HG03066 (cell line): Measurements from ENCODE around the gene MPIG6B.
"Not testable (repeated sequence)": the region's sequence is repeated elsewhere in the genome, so short reads cannot be mapped to it uniquely, and the experiment has no call there.

Experiments used
- ATAC-seq: cut with Tn5 transposase; IDR thresholded peaks from one replicate; pipeline ENCODE4 v1.9.1; 2021; ENCODE audit warnings: low read depth; ENCODE audit not compliant: unreplicated experiment

The MPIG6B gene

DNA sequence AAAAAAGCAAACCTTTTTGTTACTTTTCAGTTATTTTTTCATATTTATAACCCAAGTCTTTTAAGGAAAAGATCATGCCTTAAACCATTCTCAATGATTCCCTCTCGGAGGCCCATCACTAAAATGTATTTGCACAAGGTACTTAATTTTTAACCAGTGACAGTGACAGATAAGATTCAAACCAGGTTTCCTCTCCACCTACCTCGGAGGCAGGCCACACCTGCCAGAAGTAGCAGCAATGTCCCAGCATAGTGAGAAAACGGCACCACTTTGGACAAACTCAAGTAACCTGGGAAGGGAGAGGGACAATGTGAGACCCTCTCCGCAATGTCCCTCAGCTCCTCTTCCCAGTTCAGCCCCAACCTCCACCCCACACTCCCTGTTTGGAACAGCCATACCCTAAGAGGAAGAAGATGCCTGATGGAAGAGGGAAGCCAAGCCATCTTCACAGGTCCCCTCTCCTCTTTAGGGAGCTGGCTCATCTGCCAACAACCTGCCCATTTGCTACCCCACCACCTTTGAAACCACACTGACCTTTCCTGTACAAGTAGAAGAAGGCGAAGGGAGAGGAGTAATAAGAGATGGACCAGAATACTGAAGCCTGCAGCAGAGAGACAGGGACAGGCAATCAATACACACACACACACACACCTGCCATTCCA, 22.3 kb upstream of the MPIG6B start:
- no peak for ATAC-seq

- no peak for ATAC-seq
Observed at GRCh38 chr6:31701666-31702404, 21.3 kb upstream of the MPIG6B start.

DNA sequence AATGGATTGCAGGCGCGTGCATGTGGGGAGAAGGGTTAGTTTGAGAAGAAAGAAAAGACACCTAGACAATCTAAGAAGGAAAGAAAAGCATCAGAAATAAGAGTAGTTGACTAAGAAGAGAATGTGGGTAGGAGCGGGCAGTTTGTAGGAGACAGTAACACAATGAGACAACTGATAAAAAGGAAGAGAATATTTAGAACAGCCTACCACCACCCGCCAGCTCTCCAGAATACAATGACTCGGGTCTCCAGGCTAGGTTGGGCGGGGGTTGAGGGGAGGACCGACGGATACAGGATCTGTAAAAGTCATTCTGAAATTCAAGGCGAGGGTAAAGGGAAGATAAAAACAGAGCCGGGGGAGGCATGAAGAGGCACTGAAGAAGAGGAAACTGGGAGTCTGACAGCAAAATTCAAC, 20.8 kb upstream of the MPIG6B start:
- no peak for ATAC-seq

DNA sequence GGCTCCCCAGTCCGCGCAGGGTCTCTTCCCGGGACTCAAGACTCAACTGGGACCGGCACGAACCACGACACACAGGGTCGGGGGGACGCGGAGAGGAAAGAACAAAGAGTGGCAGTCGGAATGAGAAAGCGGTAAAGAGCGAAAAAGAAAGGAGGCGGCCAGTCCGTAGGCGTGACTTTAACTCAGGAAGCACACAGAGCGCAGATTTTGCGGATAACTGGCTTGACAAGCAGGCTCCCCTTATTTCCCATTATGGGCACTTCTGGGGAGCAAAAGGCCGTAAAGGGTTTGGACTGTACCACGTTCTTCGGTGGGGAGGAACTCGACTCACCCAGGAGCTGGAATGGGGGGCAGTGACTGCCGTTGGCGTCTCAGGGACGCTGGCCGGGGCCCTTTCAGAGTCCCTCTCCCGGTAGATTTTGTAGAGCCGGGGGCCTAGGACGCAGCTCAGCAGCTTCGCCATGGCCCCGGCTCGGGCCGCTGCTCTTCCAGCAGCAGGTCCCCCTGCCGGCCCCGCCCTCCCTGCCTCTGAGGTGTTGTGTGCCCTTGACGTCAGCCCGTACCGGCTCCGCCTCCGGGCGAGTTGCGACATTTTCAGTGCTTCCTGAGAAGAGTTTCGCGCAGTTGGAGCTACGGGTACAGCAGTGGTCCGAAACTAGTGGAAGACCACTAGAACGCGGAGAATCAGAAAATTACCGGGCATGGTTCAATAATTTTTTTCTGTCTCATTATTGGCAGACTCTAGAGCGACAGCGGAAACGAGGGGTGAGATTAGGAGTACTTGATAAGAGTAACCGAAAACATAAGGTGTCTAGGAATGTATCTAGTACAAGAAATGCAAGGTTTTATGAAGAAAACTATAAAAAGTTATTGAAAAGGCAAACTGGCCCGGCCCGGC, 20.1 kb upstream of the MPIG6B start, which contains the start of gene ABHD16A:
Gene ABHD16A (minus strand): TSS at position 506 of the 898 bp plus-strand sequence. CDS start 43 bp downstream, at position 463.
- ATAC-seq: peak; percentile 84

DNA sequence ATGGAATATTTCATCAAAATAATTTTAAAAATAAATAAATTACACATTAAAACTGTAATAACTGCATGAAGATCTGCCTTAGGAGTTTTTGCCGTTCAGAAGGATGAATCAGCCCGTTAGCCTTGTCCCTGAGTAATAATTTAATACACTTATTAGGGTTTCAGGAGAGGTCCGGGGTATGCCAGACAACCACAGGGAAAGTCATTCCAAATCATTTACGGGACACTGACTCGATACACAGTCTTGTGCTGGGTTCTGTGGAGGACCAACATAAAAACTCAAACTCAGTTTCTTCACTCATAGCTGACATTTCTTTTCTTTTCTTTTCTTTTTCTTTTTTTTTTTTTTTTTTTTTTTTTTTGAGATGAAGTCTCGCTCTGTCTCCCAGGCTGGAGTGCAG, 17.2 kb upstream of the MPIG6B start:
- no peak for ATAC-seq

- ATAC-seq: no peak
Observed at GRCh38 chr6:31706599-31706998, 16.6 kb upstream of the MPIG6B start, which contains the start of gene LY6G6F. LY6G6F (plus strand) TSS chr6:31706866; CDS start chr6:31706907, 41 bp downstream.

DNA sequence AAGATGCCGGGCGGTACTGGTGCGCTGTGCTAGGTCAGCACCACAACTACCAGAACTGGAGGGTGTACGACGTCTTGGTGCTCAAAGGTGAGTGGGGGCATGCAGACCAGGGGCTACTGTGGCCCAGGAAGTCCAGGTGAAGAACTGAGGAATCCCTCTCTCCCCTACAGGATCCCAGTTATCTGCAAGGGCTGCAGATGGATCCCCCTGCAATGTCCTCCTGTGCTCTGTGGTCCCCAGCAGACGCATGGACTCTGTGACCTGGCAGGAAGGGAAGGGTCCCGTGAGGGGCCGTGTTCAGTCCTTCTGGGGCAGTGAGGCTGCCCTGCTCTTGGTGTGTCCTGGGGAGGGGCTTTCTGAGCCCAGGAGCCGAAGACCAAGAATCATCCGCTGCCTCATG, 15.5 kb upstream of the MPIG6B start:
- ATAC-seq: no peak

GRCh38 chr6:31708224-31708623, 14.9 kb upstream of the MPIG6B start:
- no peak for ATAC-seq

DNA sequence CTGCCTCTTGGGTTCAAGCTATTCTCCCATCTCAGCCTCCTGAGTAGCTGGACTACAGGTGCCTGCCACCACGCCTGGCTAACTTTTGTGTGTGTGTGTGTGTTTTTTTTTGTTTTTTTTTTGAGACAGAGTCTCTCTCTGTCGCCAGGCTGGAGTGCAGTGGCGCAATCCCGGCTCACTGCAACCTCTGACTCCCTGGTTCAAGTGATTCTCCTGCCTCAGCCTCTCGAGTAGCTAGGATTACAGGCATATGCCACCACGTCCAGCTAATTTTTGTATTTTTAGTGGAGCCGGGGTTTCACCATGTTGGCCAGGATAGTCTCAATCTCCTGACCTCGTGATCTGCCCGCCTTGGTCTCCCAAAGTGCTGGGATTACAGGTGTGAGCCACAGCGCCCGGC, 14.0 kb upstream of the MPIG6B start:
- not testable (repeated sequence) for ATAC-seq

- ATAC-seq: no peak
Observed at GRCh38 chr6:31710523-31711219, 12.5 kb upstream of the MPIG6B start.

DNA sequence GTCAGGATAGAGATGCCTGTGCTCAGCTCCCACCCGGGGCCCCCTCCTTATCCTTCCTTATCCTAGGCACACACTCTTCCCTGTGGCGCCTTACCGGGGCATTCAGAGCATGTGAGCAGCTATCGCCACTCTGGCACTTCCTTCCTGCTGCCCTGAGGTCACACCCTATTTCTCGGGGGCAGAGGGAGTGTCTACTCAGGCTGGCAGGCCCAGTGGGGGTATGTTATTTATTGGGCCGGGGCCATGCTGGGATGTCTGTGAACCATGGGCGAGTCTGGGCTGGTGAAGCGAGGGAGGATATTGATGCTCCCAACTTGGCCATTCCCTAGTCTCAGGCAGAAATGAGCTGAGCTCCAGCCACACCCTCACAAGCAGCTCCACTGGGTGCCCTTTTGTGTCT, 11.9 kb upstream of the MPIG6B start:
- ATAC-seq: no peak

GRCh38 chr6:31712296-31712695, 10.9 kb upstream of the MPIG6B start:
- ATAC-seq: no peak

- no peak for ATAC-seq
Observed at GRCh38 chr6:31713465-31713864, 9.7 kb upstream of the MPIG6B start.

GRCh38 chr6:31713991-31714684, 9.0 kb upstream of the MPIG6B start:
- no peak for ATAC-seq

DNA sequence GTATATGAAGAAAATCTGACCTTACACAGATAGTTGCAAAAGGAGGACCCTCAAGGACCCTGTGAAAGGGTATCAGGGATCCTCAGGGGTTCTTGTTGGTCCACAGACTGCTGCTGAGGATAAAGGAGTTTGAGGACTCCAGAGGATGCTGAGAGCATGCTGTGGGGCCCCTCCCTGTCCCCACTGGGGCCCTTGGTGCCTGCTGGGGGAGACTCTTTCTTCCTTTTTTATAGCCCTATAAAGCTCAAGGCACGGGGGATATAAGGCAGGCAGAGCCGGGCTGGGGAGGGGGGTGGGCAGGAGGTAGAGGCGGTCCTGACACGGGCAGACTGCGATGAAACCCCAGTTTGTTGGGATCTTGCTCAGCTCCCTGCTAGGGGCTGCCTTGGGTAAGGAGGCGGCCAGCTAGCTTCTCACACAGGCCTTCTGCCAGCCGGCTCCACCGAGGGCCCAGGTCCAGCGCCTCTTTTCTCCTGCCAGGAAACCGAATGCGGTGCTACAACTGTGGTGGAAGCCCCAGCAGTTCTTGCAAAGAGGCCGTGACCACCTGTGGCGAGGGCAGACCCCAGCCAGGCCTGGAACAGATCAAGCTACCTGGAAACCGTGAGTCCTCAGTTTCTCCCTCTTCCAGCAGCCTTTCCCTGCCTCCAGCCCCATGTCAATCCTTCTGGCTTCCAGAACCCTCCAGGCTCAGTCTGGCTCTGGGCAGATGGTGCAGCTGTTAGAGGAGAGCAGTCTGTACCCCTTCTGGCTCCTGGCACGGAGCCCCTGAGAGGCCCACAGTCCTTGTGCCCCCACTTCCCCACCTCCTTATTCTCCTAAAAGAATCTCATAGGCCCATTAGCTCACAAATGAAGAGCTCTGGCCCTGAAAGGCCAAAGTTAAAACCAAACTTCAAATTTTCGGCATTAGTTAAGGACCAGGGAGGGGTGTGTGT, 7.9 kb upstream of the MPIG6B start, which contains the start of gene LY6G6D:
Gene LY6G6D (plus strand): TSS at position 327 of the 937 bp plus-strand sequence. CDS start 8 bp downstream, at position 335.
- ATAC-seq: no peak

- ATAC-seq: no peak
Observed at GRCh38 chr6:31717499-31718222, 5.5 kb upstream of the MPIG6B start.

DNA sequence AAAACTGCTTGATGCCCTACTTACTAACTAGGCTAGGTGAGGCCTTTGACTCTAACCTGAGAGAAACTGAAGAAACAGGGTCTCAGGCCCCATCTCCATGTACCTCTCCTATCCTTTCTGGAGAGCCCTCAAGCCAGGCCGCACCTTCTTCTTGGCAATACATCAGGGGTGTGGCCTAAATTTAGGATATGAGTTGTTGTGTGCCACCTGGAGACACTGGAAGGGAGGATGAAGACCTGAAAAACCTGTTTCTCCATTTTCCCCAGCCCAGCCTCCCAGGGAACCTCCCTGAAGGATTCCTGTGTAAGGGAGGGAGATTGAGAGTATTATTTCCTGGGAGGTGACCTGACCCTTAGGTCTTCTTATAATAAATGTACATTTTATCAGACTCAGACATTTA, 4.9 kb upstream of the MPIG6B start:
- ATAC-seq: no peak

DNA sequence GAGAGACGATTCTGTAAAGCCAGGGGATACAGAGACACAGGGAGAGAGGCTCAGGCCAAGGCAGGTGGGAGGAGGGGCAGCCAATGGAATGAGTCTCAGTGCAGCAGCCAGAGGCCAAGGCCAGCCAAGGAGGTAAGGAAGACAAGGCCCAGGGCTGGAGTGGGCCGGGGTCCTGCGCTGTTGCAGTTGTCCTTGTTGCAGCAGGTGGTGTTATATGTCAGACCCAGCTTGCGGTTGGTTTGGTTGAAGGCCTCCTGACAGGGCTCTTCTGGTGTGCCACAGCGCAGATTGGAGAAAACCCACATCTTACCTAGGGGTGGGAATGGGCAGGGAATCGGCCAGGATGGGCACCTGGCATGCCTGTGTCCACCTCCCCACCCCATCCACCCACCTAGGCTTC, 4.2 kb upstream of the MPIG6B start:
- no peak for ATAC-seq
